Endometrial microvascular endothelial cells (primary cell): ENCODE results near the gene EFCAB14. TPM values are rescaled to one million over a fixed set of nuclear protein-coding genes. Genes with fewer than 3 reads are reported as not detected.

Experiments
- in situ Hi-C: cut with HindIII; loops from 2 replicates; pipeline ENCODE4 v1.10.0; 2017; ENCODE audit warnings: low sequenced_read_pairs, low pct_unique_long_range_greater_than_20kb; ENCODE audit errors: inconsistent ontology term
- total RNA-seq: library from RNA; depleted of rRNA; stranded (reverse); fragments of >200 nt; gene quantifications from one replicate; pipeline ENCODE4 v1.2.3, GENCODE V29; 2015; ENCODE audit errors: inconsistent ontology term

Gene EFCAB14
- total RNA-seq, 1 donor from 2014 or later, result 46.5 TPM

- in situ Hi-C loops, result no loop called here
Observed at GRCh38 chr1:46689897-46690296, 29.0 kb downstream of the EFCAB14 start.

- in situ Hi-C loops, result no loop called here
Observed at GRCh38 chr1:46689356-46689755, 29.6 kb downstream of the EFCAB14 start.

GRCh38 chr1:46687921-46688509 lies 30.9 kb downstream of the EFCAB14 start:
- in situ Hi-C loops, result no loop called here

- in situ Hi-C loops, result no loop called here
Observed at GRCh38 chr1:46687093-46687659, 31.7 kb downstream of the EFCAB14 start.

- in situ Hi-C loops, result no loop called here
Observed at GRCh38 chr1:46686255-46686654, 32.7 kb downstream of the EFCAB14 start.

GRCh38 chr1:46684670-46685069 lies 34.2 kb downstream of the EFCAB14 start:
- in situ Hi-C loops, result no loop called here

- in situ Hi-C loops, result no loop called here
Observed at GRCh38 chr1:46682064-46682463, 36.9 kb downstream of the EFCAB14 start.

GRCh38 chr1:46681333-46682034 lies 37.4 kb downstream of the EFCAB14 start:
- in situ Hi-C loops, result no loop called here

- in situ Hi-C loops, result no loop called here
Observed at GRCh38 chr1:46679789-46680573, 38.9 kb downstream of the EFCAB14 start.

- in situ Hi-C loops, result no loop called here
Observed at GRCh38 chr1:46677339-46677738, 41.6 kb downstream of the EFCAB14 start.

- in situ Hi-C loops, result no loop called here
Observed at GRCh38 chr1:46676531-46676930, 42.4 kb downstream of the EFCAB14 start.

GRCh38 chr1:46675549-46676314 lies 43.2 kb downstream of the EFCAB14 start:
- in situ Hi-C loops, result no loop called here

- in situ Hi-C loops, result no loop called here
Observed at GRCh38 chr1:46673749-46674182, 45.1 kb downstream of the EFCAB14 start.

- in situ Hi-C loops, result no loop called here
Observed at GRCh38 chr1:46672696-46673095, 46.2 kb downstream of the EFCAB14 start.

GRCh38 chr1:46671554-46671953 lies 47.4 kb downstream of the EFCAB14 start, which contains the start of gene TEX38:
Gene TEX38 (plus strand): TSS chr1:46671854. CDS start chr1:46671935, 81 bp downstream.
- in situ Hi-C loops, result no loop called here

GRCh38 chr1:46670134-46670533 lies 48.8 kb downstream of the EFCAB14 start:
- in situ Hi-C loops, result no loop called here

- in situ Hi-C loops, result no loop called here
Observed at GRCh38 chr1:46667782-46668760, 50.8 kb downstream of the EFCAB14 start, which contains the start of gene ATPAF1. Gene ATPAF1 (minus strand): TSS chr1:46668364. CDS start chr1:46668322, 42 bp downstream.

- in situ Hi-C loops, result no loop called here
Observed at GRCh38 chr1:46665983-46666382, 52.9 kb downstream of the EFCAB14 start.
